ENCODE results near the gene ARID1B. TPM values are rescaled to one million over a fixed set of nuclear protein-coding genes. Genes with fewer than 3 reads are reported as not detected.

The ARID1B gene
- total and polyA plus RNA-seq, 9 of the 15 experiments (the other 6 are each of a cell fraction or from before 2014, with no cell fraction given): 12.5 to 50.5 (median 25.8) TPM

DNA sequence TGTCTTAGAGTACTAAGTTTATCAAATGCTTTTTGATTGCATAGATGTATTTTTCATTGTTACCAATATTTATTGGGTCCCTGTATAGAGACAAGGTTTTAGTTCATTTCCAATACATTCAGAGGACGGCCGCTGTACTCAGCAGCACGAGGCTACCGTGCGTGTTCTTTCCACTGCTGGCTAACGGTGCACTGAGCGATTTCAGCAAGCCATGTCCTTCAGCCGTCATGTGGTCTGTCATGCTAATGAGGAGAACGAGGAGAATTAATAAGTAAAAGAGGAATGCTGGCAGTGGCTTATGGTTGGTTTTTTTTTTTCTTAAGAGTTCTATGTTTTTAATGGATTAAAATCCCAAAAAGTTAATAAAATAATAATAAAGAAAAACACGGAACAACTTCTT is 253.6 kb downstream of the ARID1B start (continued):
- TF ChIP-seq TBP (optimal IDR thresholded peaks at IDR 0.05; ENCODE audit: low read depth, low read length) (no peak), PTRF (tag; IDR thresholded peaks at IDR 0.05) (no peak), ELF4 (CRISPR knock-in tag; IDR thresholded peaks at IDR 0.05) (no peak), KDM5B (IDR thresholded peaks at IDR 0.05; ENCODE audit: insufficient replicate concordance, low read depth, low read length) (no peak)
- TF ChIP-seq, protein P1, sequence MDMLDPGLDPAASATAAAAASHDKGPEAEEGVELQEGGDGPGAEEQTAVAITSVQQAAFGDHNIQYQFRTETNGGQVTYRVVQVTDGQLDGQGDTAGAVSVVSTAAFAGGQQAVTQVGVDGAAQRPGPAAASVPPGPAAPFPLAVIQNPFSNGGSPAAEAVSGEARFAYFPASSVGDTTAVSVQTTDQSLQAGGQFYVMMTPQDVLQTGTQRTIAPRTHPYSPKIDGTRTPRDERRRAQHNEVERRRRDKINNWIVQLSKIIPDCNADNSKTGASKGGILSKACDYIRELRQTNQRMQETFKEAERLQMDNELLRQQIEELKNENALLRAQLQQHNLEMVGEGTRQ (CRISPR knock-in tag; IDR thresholded peaks at IDR 0.05): no peak

DNA sequence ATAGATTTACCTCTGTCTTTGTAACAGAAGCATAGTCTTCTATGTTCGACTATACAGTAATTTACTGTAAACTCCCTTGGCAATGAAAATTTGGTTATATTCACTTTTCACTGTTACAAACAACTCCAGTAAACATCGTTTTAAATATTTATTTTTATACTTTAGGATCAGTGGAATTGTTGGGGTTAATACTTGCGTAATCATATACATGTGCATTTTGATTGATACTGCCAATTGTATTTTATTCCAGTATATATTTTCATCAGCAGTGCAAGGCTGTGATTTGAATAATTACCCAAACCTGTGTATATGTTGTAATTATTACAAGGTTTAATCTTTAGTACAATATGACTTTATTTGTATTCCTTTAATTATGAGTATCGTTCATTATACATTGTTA is 255.7 kb downstream of the ARID1B start:
- no peaks in the 10 kb centered on the region for H3K9me1 ChIP-seq (ENCODE audit: control insufficient read depth, insufficient read depth, low read length)
- no peak overlapping the region for H3K4me3 ChIP-seq
- no TSS peak for BruUV-seq (replicated peaks)
- H3K9ac ChIP-seq (ENCODE audit: insufficient read depth in 1 of 2, low read depth in 2 of 2, low read length in 2 of 2): no peak overlapping the region
- no peaks in the 10 kb centered on the region for H3K36me3 ChIP-seq (ENCODE audit: control insufficient read depth, insufficient read depth, low read length)
- 0 out of 2 replicates have a peak, but pooled peaks cover 5% of the 10 kb centered on the region for H4K20me1 ChIP-seq (replicated peaks; ENCODE audit: control insufficient read depth, insufficient read depth, low read length)
- no peak overlapping the region for H3K27ac ChIP-seq (ENCODE audit: extremely low read depth, low read depth, low read length)
- ChIA-PET POLR2A (interaction anchor here (0.9 to 2.4 kb wide), 3 partner anchors 8 to 267 kb away, joined by 3 to 13 read pairs (median 4); no protein-coding TSS in a partner anchor), CTCF (ENCODE audit: low intra/inter-chr PET ratio) (interaction anchor here (3.9 kb wide), 1 partner anchor 151 kb away, joined by 35 read pairs; no protein-coding TSS in a partner anchor)
- H3K27me3 ChIP-seq (ENCODE audit: control insufficient read depth in 2 of 2, insufficient read depth in 2 of 2, low read length in 2 of 2): no peaks in the 10 kb centered on the region
- ATAC-seq (no peak), FAIRE-seq (no peak), DNase-seq (ENCODE audit: extremely low read depth in 1 of 4, low spot score in 3 of 4) (no peak)
- H3K4me1 ChIP-seq (replicated peaks in 1 of 2; ENCODE audit: control insufficient read depth in 2 of 2, insufficient read depth in 2 of 2, low read length in 2 of 2): no peaks in the 10 kb centered on the region; a peak in 3 of 5 replicates
- TF ChIP-seq CEBPB (tag; IDR thresholded peaks at IDR 0.05) (peak; percentile 89), MYNN (IDR thresholded peaks at IDR 0.05) (no peak), MYNN (CRISPR knock-in tag; IDR thresholded peaks at IDR 0.05) (no peak), BDP1 (IDR thresholded peaks at IDR 0.05; ENCODE audit: insufficient read depth, insufficient read length) (no peak), CEBPG (CRISPR knock-in tag; IDR thresholded peaks at IDR 0.05) (no peak), CEBPG (tag; conservative IDR thresholded peaks at IDR 0.05 in 1 of 2, IDR thresholded peaks at IDR 0.05 in 1 of 2) (peak in 1 of 2 experiments; percentile 73; a peak in 2 of 4 replicates)
- peaks cover 24% of the 10 kb centered on the region for H3K79me2 ChIP-seq (ENCODE audit: control insufficient read depth, insufficient read depth, low read length)
- intact Hi-C loops (cut with micrococcal nuclease) (loop anchor here (5.0 to 10.0 kb wide), 2 partner anchors 122 to 239 kb away; no protein-coding TSS in a partner anchor), in situ Hi-C loops (cut with MboI) (no loop called here)
- H3K9me3 ChIP-seq (replicated peaks; ENCODE audit: control insufficient read depth, insufficient read depth, low read depth, low read length): no peaks in the 10 kb centered on the region
- 75% methylated on average over 4 of the region's 4 CpGs for WGBS (ENCODE audit: insufficient coverage, low coverage, missing lambda C conversion rate)
- no peak overlapping the region for H3K4me2 ChIP-seq (ENCODE audit: insufficient read depth, low read length)
- no peak overlapping the region for H2AFZ ChIP-seq (ENCODE audit: low read depth, low read length)
